GM10266 (cell line): ENCODE measurements around the gene OTOL1.

Experiments
- DNase-seq: peaks from one replicate; pipeline ENCODE4 v3.0.0; 2012; ENCODE audit errors: extremely low spot score
- TF ChIP-seq, protein P1 (sequence below): IDR thresholded peaks from 2 replicates; pipeline ENCODE4 v1.5.1; 2012; ENCODE audit warnings: mild to moderate bottlenecking, low read depth; ENCODE audit not compliant: control insufficient read depth, insufficient read depth; ENCODE audit errors: missing control alignments

Gene OTOL1

DNA sequence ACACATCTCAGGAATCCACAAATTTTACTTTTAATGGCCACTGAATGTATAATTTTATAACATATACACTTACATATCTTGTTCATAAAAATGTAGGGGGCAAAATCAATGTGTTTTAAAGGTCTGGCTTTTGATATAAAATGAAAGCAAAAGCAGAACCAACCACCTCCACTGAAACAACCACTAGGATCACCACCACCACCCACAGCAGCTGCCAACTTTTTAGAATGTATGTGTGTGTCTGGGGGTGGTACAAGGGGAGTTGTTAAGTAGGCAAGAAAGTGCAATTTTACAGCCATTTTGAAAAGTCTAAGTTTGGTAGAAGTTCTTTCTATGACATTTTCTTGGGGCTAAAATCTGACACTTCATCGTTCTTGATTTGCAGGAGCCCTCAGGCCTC, 44.0 kb downstream of the OTOL1 start:
- peak; percentile 7 for DNase-seq
- TF ChIP-seq, protein P1, sequence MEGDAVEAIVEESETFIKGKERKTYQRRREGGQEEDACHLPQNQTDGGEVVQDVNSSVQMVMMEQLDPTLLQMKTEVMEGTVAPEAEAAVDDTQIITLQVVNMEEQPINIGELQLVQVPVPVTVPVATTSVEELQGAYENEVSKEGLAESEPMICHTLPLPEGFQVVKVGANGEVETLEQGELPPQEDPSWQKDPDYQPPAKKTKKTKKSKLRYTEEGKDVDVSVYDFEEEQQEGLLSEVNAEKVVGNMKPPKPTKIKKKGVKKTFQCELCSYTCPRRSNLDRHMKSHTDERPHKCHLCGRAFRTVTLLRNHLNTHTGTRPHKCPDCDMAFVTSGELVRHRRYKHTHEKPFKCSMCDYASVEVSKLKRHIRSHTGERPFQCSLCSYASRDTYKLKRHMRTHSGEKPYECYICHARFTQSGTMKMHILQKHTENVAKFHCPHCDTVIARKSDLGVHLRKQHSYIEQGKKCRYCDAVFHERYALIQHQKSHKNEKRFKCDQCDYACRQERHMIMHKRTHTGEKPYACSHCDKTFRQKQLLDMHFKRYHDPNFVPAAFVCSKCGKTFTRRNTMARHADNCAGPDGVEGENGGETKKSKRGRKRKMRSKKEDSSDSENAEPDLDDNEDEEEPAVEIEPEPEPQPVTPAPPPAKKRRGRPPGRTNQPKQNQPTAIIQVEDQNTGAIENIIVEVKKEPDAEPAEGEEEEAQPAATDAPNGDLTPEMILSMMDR, result no peak

DNA sequence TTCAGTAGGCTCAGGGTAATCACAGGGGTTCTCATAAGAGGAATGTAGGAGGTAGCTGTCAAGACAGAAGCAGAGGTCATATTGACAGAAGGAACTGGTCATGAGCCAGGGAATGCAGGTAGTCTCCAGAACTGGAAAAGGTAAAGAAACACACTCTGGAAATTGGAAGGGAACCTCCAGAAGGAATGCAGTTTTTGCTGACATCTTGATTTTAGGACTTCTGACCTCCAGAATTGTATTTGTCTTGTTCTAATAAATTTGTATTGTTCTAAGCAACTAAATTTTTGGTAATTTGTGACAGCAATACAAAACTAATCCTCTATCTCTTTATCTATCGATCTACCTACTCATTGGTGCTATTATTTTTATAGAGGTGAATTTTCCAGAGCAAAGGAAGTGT, 49.2 kb downstream of the OTOL1 start:
- TF ChIP-seq, protein P1, result no peak
- DNase-seq, result no peak

DNA sequence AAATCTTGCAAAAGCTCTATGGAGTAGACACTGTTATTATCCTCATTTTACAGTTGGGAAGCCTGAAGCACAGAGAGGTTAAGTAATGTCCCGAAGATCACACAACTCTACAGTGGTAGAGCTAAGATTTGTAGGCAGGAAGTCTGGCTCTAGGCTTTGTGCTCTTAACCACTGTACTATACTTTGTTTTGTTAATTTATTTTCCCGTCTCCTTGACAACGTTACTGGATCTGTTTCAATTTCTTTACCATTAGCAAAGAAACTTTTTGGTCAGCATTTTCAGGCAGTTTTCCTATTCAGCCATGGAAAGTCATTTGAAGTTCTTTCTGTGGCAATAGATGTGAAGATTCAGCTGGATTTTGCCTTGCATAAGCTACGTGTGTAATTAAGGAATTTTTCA, 51.7 kb downstream of the OTOL1 start:
- no peak for DNase-seq
- TF ChIP-seq, protein P1, result no peak

DNA sequence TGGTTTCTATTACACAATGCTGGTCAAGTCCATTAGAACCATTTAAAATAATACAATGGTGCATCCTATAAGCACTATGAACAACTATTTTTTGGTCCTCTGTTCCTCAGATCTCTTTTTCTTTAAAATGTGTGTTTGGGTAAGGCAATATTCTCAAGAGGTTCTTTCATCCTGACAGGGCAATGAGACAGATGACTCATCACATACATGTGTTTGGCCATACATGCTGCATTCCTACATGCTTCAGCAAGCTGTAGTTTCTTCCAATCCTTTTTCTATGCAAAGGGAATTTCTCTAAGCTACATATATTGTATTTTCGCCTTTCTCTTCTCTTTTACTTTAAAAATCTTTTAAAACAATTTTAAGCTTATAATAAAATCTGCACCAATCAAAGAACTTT, 52.7 kb downstream of the OTOL1 start:
- TF ChIP-seq, protein P1, result no peak
- DNase-seq, result no peak

DNA sequence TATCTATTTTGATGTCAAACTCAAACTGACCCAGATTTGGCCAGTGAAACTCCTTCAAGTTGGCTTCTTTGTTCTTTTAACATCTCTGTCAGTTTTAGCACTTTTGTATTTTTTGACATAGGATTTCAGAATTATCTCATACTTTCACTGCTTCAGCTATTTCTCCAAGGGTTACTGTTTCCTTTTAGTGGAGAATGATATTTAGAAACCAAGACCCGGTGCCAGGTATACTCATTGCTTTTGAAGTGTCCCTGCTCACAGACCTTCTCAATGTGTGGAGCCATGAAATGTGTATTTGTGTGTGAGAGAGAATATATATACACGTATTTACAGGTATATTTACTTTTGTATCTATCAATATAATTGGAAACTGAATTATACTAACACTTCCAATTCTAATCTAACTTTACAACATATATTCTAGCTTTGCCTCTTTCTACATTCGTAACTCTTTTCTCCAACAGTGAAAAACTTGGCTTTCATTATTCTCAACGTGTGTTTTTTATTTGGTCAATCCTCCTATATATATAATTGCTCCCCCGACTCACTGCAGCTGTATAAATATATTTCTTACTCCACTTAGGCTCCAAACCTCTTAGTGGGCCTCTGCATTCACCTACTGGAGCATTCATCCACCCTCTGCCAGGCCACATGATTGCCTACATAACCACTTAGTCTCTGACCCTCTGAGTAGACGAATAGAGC, 54.0 kb downstream of the OTOL1 start:
- TF ChIP-seq, protein P1, result no peak
- DNase-seq, result no peak

DNA sequence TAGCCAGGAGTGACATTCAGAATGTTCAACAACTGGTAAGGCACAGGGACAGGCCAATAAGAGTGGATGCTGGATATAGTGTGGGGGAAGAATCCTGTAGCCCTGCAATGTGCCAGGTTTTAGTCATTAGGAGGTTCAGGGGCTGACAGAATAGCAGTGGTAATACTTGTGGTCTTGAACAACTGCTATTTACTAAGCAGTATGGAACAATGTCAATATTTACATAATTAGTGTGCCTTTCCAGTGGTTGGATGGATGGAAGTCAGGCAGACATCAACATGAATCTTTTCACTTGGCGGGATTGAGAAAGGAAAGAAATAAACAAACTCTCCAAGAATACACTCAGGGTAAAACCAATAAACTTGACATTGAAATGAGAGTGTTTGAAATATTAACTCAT, 55.1 kb downstream of the OTOL1 start:
- TF ChIP-seq, protein P1, result no peak
- no peak for DNase-seq

DNA sequence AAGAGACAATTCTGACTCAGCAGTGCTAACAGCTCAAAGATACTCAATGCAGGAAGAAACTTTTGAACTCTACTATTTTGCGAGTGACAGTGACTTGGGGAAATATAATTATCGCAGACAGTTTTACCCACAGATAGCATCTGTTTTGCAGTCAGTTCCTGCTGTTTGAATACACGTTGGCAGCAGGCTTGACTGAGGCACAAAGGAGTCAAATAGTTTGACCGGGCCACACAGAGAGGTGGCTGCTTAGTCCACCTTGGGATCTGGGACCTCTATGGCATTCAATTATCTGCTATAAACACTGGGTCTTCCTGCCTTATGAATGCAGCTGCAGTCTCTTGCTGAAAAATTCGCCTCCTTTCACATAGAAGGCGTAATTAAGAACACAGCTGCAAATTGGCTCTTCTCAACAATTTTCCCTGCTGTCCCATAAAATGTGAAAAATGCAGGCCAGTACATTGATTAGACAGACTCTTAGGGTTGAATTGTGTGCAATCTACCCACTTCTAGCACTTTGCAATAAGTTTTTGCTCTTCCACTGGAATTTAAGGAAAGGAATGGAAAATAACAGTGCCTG, 56.5 kb downstream of the OTOL1 start:
- TF ChIP-seq, protein P1, result no peak
- DNase-seq, result no peak
